Tibial nerve (tissue), 4 donors: ENCODE measurements around the gene PDE2A. TPM values are rescaled to one million over a fixed set of nuclear protein-coding genes. Genes with fewer than 3 reads are reported as not detected.

Source experiments
- DNase-seq, 2 donors: peaks; one replicate each; pipeline ENCODE4 v3.0.0-alpha.2; 2019; ENCODE audit warnings: low spot score in 2 of 2
- H3K27ac ChIP-seq, 4 donors: fragments of 200-600 bp; sonication (generic) in 3 of 4; one replicate each; pipeline ENCODE4 v1.5.1; 2017 to 2019; ENCODE audit warnings: mild to moderate bottlenecking in 1 of 4
- H3K27me3 ChIP-seq, 2 donors: fragments of 200-600 bp; sonication (generic) in 1 of 2; one replicate each; pipeline versions ENCODE4 v1.5.1 to v1.6.0; 2017 to 2019
- H3K36me3 ChIP-seq, 3 donors: fragments of 200-600 bp; sonication (generic); one replicate each; pipeline ENCODE4 v1.5.1; 2018 to 2019
- H3K4me1 ChIP-seq, 4 donors: fragments of 200-600 bp; sonication (generic) in 3 of 4; one replicate each; pipeline ENCODE4 v1.5.1; 2017 to 2019
- H3K4me3 ChIP-seq, 4 donors: fragments of 200-600 bp; sonication (generic) in 3 of 4; one replicate each; pipeline ENCODE4 v1.5.1; 2017 to 2019; ENCODE audit warnings: mild to moderate bottlenecking in 1 of 4, moderate library complexity in 1 of 4
- H3K9me3 ChIP-seq, 4 donors: fragments of 200-600 bp; sonication (generic) in 3 of 4; one replicate each; pipeline ENCODE4 v1.5.1; 2017 to 2019
- EP300 ChIP-seq, 2 donors: sonication (generic); formaldehyde crosslinking; IDR thresholded peaks; one replicate each; pipeline ENCODE4 v1.6.1; 2017; ENCODE audit warnings: antibody characterized with exemption in 2 of 2, mild to moderate bottlenecking in 1 of 2
- POLR2A ChIP-seq, 2 donors: fragments of 450-650 bp; IDR thresholded peaks; one replicate each; pipeline ENCODE4 v1.6.1; 2017; ENCODE audit warnings: antibody characterized with exemption in 2 of 2, mild to moderate bottlenecking in 2 of 2, moderate library complexity in 2 of 2
- WGBS, 2 donors: methylation state at CpG; one replicate each; pipeline ENCODE4 v1.1.5; 2018; 5-methylcytosine and 5-hydroxymethylcytosine counted together
- total RNA-seq, 4 donors: library from RNA; depleted of rRNA; stranded (reverse); fragments of >200 nt; gene quantifications; one replicate each; pipeline ENCODE4 v1.1.0, GENCODE V29; 2016
- TF ChIP-seq, protein P1 (sequence below), 5 experiments: fragments of 200-600 bp in 3 of 5; fragments of 450-650 bp in 2 of 5; sonication (generic) in 3 of 5; IDR thresholded peaks; one replicate each; pipeline ENCODE4 v1.5.1; 2016 to 2019; ENCODE audit warnings: antibody characterized with exemption in 5 of 5, mild to moderate bottlenecking in 3 of 5, moderate library complexity in 2 of 5

Gene PDE2A
- total RNA-seq, 4 donors from 2014 or later, result 30.3 to 75.7 (median 43.1) TPM

DNA sequence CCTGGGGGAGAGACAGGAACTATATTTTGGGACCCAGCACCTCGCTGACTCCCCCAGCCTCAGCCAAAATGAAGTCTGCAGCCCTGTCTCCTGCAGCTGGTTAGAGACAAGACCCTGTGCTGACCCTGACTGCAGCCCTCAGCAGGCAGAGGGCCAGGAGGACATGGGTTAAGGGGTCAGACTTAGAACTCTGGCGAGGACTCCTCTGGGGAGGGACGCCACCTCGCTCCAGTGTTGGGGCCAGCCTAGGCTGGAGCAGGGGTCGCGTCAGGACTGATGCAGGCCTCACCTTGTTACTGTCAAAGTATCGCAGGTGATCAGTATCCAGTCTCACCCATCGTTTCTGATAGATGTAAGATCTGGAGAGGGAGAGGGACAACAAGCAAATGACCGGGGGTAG, 36.9 kb upstream of the PDE2A start:
- Histone ChIP-seq H3K4me1 (peaks cover 0 to 39% (median 14%) of the 10 kb centered on the region in 4 donors), H3K9me3 (no peaks in the 10 kb centered on the region), H3K27me3 (no peaks in the 10 kb centered on the region), H3K4me3 (no peak overlapping the region), H3K36me3 (peaks cover 0 to 62% (median 27%) of the 10 kb centered on the region in 3 donors), H3K27ac (peak overlapping the region in 1 of 4 donors; percentile 80)
- 80% methylated on average over 9 of the region's 9 CpGs for WGBS, 2 donors
- TF ChIP-seq, protein P1, sequence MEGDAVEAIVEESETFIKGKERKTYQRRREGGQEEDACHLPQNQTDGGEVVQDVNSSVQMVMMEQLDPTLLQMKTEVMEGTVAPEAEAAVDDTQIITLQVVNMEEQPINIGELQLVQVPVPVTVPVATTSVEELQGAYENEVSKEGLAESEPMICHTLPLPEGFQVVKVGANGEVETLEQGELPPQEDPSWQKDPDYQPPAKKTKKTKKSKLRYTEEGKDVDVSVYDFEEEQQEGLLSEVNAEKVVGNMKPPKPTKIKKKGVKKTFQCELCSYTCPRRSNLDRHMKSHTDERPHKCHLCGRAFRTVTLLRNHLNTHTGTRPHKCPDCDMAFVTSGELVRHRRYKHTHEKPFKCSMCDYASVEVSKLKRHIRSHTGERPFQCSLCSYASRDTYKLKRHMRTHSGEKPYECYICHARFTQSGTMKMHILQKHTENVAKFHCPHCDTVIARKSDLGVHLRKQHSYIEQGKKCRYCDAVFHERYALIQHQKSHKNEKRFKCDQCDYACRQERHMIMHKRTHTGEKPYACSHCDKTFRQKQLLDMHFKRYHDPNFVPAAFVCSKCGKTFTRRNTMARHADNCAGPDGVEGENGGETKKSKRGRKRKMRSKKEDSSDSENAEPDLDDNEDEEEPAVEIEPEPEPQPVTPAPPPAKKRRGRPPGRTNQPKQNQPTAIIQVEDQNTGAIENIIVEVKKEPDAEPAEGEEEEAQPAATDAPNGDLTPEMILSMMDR (IDR thresholded peaks at IDR 0.05), result no peak
- TF ChIP-seq POLR2A (IDR thresholded peaks at IDR 0.05), result no peak
- no peak for TF ChIP-seq EP300 (IDR thresholded peaks at IDR 0.05)
- DNase-seq, result no peak

DNA sequence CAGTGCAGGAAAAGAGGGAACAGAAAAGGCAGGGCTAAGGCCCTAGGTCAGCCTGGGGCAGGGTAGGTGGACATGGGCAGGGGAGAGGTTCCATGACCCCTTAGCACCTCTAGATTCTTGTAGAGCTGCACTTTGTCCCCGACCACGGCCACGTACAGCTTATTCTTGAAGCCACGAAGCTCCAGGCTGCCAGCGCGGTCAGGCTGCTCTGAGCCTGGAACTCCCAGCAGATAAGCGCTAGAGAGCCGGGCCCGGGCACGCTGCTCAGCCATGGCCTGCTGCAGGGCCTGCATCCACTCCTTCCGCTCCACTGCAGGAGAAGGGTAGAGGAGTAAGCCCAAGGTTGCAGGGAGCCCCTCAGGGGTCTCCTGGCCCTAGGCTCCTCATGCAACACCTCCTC, 36.1 kb upstream of the PDE2A start:
- no peak overlapping the region for H3K27ac ChIP-seq
- H3K4me3 ChIP-seq, result no peak overlapping the region
- no peak for DNase-seq
- 86 to 98% methylated on average over 7 to 11 of the region's 11 CpGs for WGBS, 2 donors
- H3K27me3 ChIP-seq, result no peaks in the 10 kb centered on the region
- no peaks in the 10 kb centered on the region for H3K9me3 ChIP-seq
- TF ChIP-seq, protein P1 (IDR thresholded peaks at IDR 0.05), result no peak
- TF ChIP-seq EP300 (IDR thresholded peaks at IDR 0.05) (no peak), POLR2A (IDR thresholded peaks at IDR 0.05) (no peak)
- peaks cover 0 to 71% (median 27%) of the 10 kb centered on the region in 3 donors for H3K36me3 ChIP-seq
- peaks cover 0 to 42% (median 14%) of the 10 kb centered on the region in 4 donors for H3K4me1 ChIP-seq

DNA sequence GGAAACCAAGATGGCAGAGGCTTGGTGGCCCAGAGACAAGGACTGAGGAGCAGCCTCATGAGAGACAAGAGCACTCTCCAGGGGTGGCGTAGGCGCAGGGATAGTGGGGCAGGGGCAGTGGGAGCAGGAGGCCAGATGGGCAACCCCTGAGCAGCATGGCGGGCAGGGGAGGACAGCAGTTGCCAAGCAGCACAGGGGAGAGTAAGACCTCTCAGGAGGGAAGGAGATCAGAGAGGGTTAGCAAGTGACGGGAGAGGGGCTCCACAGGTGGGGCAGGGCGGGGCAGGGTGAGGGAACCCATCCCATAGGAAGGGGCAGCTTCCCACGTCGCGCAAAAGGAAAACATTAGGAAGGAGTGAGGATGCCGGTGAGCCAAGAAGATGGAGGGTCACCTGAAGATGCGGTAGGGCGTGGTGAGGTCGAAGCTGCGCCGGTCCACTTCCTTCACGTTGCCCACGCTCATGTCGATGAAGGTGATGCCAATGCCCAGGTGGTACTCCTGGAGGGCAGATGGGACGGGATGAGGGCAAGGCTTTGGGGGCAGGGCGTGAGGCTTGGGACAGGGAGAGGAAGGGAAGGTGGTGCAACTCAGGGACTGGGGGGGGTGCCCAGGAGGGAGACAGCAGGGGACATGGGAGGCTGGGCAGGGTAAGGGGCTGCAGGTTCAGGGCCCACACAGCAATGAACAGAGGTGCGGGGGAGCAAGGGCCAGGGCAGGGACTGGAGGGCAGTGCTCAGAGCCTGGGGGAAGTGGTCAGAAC, 35.4 kb upstream of the PDE2A start:
- peaks cover 0 to 42% (median 14%) of the 10 kb centered on the region in 4 donors for H3K4me1 ChIP-seq
- no peaks in the 10 kb centered on the region for H3K27me3 ChIP-seq
- DNase-seq, result no peak
- WGBS, 2 donors, result 94 to 96% methylated on average over 20 of the region's 20 CpGs
- no peak overlapping the region for H3K4me3 ChIP-seq
- no peak for TF ChIP-seq EP300 (IDR thresholded peaks at IDR 0.05)
- TF ChIP-seq POLR2A (IDR thresholded peaks at IDR 0.05), result no peak
- TF ChIP-seq, protein P1 (IDR thresholded peaks at IDR 0.05), result no peak
- no peak overlapping the region for H3K27ac ChIP-seq
- H3K9me3 ChIP-seq, result no peaks in the 10 kb centered on the region
- peaks cover 0 to 72% (median 27%) of the 10 kb centered on the region in 3 donors for H3K36me3 ChIP-seq

DNA sequence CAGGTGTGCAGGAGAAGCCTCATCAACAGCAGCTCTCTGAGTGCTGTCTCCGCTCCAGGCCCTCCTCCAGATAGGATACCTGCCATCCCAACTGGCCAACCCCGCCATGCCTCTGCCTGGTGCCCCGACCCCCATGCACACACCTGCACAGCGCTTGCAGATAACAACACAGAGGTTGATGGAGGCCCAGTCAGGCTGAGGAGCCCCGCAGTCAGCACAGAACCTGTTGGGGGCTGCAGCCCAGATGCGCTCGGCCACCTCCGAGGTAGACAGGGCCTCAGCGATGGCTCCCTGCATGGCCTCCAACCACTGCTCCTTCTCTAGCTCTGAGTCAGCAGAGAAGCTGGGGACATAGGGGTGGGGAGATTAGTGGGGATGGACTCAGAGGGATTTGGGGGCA, 32.8 kb upstream of the PDE2A start:
- H3K4me1 ChIP-seq, result peaks cover 0 to 43% (median 23%) of the 10 kb centered on the region in 4 donors
- no peak for DNase-seq
- peaks cover 0 to 82% (median 27%) of the 10 kb centered on the region in 3 donors for H3K36me3 ChIP-seq
- TF ChIP-seq EP300 (IDR thresholded peaks at IDR 0.05) (no peak), POLR2A (IDR thresholded peaks at IDR 0.05) (no peak)
- TF ChIP-seq, protein P1 (IDR thresholded peaks at IDR 0.05), result no peak
- H3K27ac ChIP-seq, result no peak overlapping the region
- WGBS, 2 donors, result 96 to 97% methylated on average over 5 to 8 of the region's 9 CpGs
- no peaks in the 10 kb centered on the region for H3K27me3 ChIP-seq
- H3K9me3 ChIP-seq, result no peaks in the 10 kb centered on the region
- H3K4me3 ChIP-seq, result no peak overlapping the region

DNA sequence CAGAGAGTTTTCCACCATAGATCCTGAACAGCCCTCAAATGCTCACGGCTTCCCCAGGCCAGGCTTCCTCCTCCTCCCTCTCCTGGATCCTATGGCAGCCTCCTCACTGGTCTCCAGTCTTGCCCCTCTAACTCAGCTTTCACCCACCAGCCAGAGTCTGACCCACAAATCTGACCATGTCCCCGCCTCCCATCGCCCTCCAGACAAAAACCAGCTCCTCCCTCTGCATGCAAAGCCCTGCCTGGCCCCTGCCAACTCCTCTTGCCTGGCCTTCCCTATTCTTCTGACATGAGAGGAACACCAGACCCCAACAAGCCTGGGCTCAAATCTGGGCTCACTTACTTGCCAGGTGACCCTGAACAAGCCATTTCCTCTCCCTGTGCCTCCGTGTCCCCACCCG, 32.4 kb upstream of the PDE2A start:
- DNase-seq, result no peak
- Histone ChIP-seq H3K4me3 (no peak overlapping the region), H3K36me3 (peaks cover 0 to 86% (median 27%) of the 10 kb centered on the region in 3 donors), H3K27me3 (no peaks in the 10 kb centered on the region), H3K27ac (no peak overlapping the region), H3K4me1 (peaks cover 0 to 45% (median 22%) of the 10 kb centered on the region in 4 donors), H3K9me3 (no peaks in the 10 kb centered on the region)
- no peak for TF ChIP-seq EP300 (IDR thresholded peaks at IDR 0.05)
- TF ChIP-seq, protein P1 (IDR thresholded peaks at IDR 0.05), result no peak
- 79 to 82% methylated on average over 5 of the region's 5 CpGs for WGBS, 2 donors
